Esophagus squamous epithelium (tissue), 5 donors: ENCODE results near the gene RTEL1. TPM values are rescaled to one million over a fixed set of nuclear protein-coding genes. Genes with fewer than 3 reads are reported as not detected.
A peak's percentile ranks its signal among the peaks of the same experiment; 100 is the strongest.

Source experiments
- DNase-seq: peaks from one replicate; lab custom pipeline; 2025; lab: John Stamatoyannopoulos, UW
- H3K27ac ChIP-seq, 4 donors: fragments of 200-600 bp; sonication (generic); one replicate each; pipeline ENCODE4 v1.5.1; 2016 to 2019; ENCODE audit warnings: mild to moderate bottlenecking in 1 of 4
- H3K27me3 ChIP-seq, 4 donors: fragments of 200-600 bp; sonication (generic); 1 replicate in 3 of 4; 2 replicates in 1 of 4; pipeline versions ENCODE4 v1.5.1 to v1.6.0; 2017 to 2021; ENCODE audit warnings: antibody characterized with exemption in 1 of 4
- H3K36me3 ChIP-seq, 3 donors: fragments of 200-600 bp; sonication (generic); one replicate each; pipeline ENCODE4 v1.5.1; 2016 to 2019
- H3K4me1 ChIP-seq, 3 donors: fragments of 200-600 bp; sonication (generic); one replicate each; pipeline ENCODE4 v1.5.1; 2017 to 2019
- H3K4me3 ChIP-seq, 4 donors: fragments of 200-600 bp; sonication (generic); 1 replicate in 3 of 4; 2 replicates in 1 of 4; pipeline ENCODE4 v1.5.1; 2016 to 2019; ENCODE audit warnings: mild to moderate bottlenecking in 2 of 4, moderate library complexity in 1 of 4
- H3K9me3 ChIP-seq, 3 donors: fragments of 200-600 bp; sonication (generic); one replicate each; pipeline ENCODE4 v1.5.1; 2016 to 2019
- POLR2A ChIP-seq, 4 donors: fragments of 450-650 bp; IDR thresholded peaks; one replicate each; pipeline ENCODE4 v1.6.1; 2017; ENCODE audit warnings: antibody characterized with exemption in 4 of 4, mild to moderate bottlenecking in 4 of 4, moderate library complexity in 3 of 4
- WGBS, 2 donors: methylation state at CpG; one replicate each; pipeline ENCODE4 v1.1.5; 2018; 5-methylcytosine and 5-hydroxymethylcytosine counted together
- intact Hi-C: fragments of 100-400 bp; cut with DNase I; formaldehyde crosslinking; loops from one replicate; pipeline ENCODE4 v1.15.0; 2022
- total RNA-seq, 4 donors: library from RNA; depleted of rRNA; stranded (reverse); fragments of >200 nt; gene quantifications; one replicate each; pipeline ENCODE4 v1.1.0, GENCODE V29; 2016
- TF ChIP-seq, protein P1 (sequence below), 6 experiments: fragments of 450-650 bp in 4 of 6; fragments of 200-600 bp in 2 of 6; sonication (generic) in 2 of 6; IDR thresholded peaks; one replicate each; pipeline ENCODE4 v1.5.1; 2016 to 2019; ENCODE audit warnings: antibody characterized with exemption in 6 of 6, mild to moderate bottlenecking in 4 of 6, moderate library complexity in 4 of 6
- donor health status: DM: yes; HTN: yes; CAD: no.

Gene RTEL1
- total RNA-seq, 4 donors from 2014 or later: 6.4 to 22.7 (median 12.8) TPM

DNA sequence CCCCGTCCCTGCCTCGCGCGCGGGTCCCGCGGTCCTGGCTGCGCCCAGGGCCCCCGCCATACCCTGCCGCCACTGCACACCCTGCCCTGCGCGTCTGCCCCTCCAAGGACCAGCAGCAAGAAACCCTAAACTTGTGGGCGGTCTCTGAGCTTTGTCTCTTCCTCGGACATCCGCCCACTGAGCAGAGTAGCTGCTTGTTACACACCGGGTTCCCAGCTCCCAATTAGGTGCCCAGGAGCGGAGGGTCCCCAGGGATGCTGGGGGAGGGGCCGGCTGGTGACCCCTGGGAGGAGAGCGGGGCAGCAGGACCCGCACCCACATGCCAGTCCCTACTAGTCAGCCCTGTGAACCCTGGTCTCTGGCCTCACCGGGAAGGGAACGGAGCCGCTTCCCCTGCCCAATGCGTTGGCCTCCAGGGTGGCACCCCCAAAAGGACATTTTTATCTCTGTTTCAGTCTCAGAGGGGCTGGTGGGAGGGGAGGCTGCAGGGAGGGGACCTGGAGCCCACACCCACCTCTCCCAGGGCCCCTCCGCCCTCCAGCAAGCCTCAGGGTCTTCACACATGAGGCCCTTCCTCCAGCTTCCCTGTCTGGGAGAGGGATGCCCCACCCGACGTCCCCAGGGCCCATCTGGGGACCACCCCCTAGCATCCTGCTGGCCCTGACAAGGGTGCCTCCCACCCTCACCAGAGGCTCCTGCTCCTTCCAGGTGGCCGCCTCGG is 15.4 kb upstream of the RTEL1 start:
- DNase-seq: no peak
- Histone ChIP-seq H3K4me3 (peak overlapping the region; percentile 48 to 73 (median 54)), H3K27ac (peak overlapping the region in 3 of 4 donors; percentile 74 to 92 (median 91)), H3K4me1 (peaks cover 11 to 38% (median 17%) of the 10 kb centered on the region in 3 donors), H3K27me3 (no peaks in the 10 kb centered on the region), H3K36me3 (no peaks in the 10 kb centered on the region), H3K9me3 (no peaks in the 10 kb centered on the region)
- intact Hi-C loops: no loop called here
- TF ChIP-seq, protein P1, sequence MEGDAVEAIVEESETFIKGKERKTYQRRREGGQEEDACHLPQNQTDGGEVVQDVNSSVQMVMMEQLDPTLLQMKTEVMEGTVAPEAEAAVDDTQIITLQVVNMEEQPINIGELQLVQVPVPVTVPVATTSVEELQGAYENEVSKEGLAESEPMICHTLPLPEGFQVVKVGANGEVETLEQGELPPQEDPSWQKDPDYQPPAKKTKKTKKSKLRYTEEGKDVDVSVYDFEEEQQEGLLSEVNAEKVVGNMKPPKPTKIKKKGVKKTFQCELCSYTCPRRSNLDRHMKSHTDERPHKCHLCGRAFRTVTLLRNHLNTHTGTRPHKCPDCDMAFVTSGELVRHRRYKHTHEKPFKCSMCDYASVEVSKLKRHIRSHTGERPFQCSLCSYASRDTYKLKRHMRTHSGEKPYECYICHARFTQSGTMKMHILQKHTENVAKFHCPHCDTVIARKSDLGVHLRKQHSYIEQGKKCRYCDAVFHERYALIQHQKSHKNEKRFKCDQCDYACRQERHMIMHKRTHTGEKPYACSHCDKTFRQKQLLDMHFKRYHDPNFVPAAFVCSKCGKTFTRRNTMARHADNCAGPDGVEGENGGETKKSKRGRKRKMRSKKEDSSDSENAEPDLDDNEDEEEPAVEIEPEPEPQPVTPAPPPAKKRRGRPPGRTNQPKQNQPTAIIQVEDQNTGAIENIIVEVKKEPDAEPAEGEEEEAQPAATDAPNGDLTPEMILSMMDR (IDR thresholded peaks at IDR 0.05): no peak
- no peak for TF ChIP-seq POLR2A (IDR thresholded peaks at IDR 0.05)
- 63 to 83% methylated on average over 4 to 14 of the region's 29 CpGs for WGBS, 2 donors

DNA sequence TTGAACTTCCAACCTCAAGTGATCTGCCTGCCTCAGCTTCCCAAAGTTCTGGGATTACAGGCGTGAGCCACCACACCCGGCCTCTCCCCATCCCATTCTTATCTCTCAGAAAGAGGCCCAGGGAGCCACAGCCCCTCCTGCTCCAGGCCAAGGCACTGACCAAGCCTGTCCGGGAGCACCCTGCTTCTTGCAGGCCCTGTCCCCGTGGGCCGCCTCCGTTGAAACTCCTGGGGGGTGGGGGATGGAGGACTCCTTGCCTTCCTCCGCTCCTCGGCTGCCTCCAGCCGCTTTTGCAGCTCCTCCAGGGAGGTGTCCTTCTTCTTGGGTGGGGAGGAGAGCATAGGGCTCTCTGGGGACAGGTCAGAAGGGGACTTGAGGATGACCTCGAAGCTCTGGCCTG is 14.6 kb upstream of the RTEL1 start:
- Histone ChIP-seq H3K4me1 (peaks cover 8 to 38% (median 17%) of the 10 kb centered on the region in 3 donors), H3K9me3 (no peaks in the 10 kb centered on the region), H3K36me3 (no peaks in the 10 kb centered on the region), H3K27me3 (no peaks in the 10 kb centered on the region), H3K27ac (no peak overlapping the region), H3K4me3 (no peak overlapping the region)
- TF ChIP-seq POLR2A (IDR thresholded peaks at IDR 0.05): no peak
- TF ChIP-seq, protein P1 (IDR thresholded peaks at IDR 0.05): no peak
- intact Hi-C loops: no loop called here
- 100% methylated on average over 1 to 3 of the region's 10 CpGs for WGBS, 2 donors
- no peak for DNase-seq

DNA sequence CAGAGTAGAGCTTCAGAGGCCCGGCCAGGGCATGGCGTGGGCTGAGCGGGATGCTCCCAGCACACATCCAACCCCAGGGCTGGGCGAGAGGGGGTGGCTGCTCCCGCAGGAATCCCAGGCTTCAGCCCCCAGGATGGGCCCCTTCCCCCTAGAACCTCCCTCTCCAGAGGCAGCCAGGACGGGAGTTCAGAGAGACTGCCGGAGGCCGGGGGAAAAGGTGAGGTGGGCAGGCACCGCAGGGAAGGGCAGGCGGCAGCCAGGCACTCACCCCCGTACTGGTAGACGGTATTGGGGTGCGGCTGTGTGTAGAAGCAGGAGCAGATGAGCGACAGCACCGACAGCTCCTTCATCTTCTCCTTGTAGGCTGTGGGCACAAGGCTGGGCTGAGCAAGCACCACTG is 14.2 kb upstream of the RTEL1 start:
- Histone ChIP-seq H3K27ac (no peak overlapping the region), H3K9me3 (no peaks in the 10 kb centered on the region), H3K36me3 (no peaks in the 10 kb centered on the region), H3K4me3 (no peak overlapping the region), H3K4me1 (peaks cover 5 to 35% (median 17%) of the 10 kb centered on the region in 3 donors), H3K27me3 (no peaks in the 10 kb centered on the region)
- intact Hi-C loops: no loop called here
- no peak for DNase-seq
- TF ChIP-seq, protein P1 (IDR thresholded peaks at IDR 0.05): no peak
- no peak for TF ChIP-seq POLR2A (IDR thresholded peaks at IDR 0.05)
- 90 to 100% methylated on average over 4 of the region's 15 CpGs for WGBS, 2 donors

DNA sequence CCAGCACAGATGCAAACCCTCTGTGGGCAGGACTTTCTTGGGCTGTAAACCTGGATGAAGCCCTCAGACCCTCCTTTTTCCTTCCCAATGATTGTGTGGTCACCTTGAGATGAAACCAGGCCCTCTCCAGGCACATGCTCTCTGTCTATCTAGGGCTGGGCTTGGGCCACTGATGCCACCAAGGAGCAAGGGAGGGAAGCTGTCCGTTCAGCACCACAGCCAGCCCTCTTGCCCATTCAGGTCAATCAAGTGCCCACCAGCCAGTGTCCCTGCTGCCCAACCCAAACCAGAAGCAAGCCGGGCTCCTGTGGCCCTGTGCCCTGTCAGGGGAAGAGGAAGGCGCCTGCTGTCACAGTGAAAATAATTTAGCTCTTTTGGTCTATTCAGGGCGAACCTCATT is 12.9 kb upstream of the RTEL1 start:
- TF ChIP-seq, protein P1 (IDR thresholded peaks at IDR 0.05): no peak
- TF ChIP-seq POLR2A (IDR thresholded peaks at IDR 0.05): no peak
- H3K4me3 ChIP-seq: no peak overlapping the region
- peaks cover 5 to 24% (median 11%) of the 10 kb centered on the region in 3 donors for H3K4me1 ChIP-seq
- 20% methylated on average over 1 of the region's 4 CpGs; no CpG with 5 or more reads in 1 of the 2 donors for WGBS, 2 donors
- H3K9me3 ChIP-seq: no peaks in the 10 kb centered on the region
- H3K36me3 ChIP-seq: no peaks in the 10 kb centered on the region
- no peaks in the 10 kb centered on the region for H3K27me3 ChIP-seq
- no peak for DNase-seq
- intact Hi-C loops: no loop called here
- no peak overlapping the region for H3K27ac ChIP-seq

DNA sequence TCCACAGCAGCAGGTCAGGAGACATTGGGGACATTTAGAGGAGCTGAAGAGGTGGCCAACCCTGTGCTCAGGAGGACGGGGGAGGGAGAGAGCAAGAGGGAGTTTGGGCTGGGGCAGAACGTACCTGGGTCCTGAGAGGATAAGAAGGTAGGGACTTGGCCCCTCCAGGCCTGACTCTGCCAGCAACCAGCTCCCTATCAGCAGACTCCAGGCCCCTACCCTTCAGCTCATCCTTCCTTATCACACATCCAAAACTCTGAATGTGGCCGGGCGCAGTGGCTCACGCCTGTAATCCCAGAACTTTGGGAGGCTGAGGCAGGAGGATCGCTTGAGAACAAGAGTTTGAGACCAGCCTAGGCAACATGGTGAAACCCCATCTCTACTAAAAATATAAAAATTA is 9.9 kb upstream of the RTEL1 start:
- DNase-seq: no peak
- Histone ChIP-seq H3K36me3 (no peaks in the 10 kb centered on the region), H3K27me3 (peaks cover 0 to 13% (median 0%) of the 10 kb centered on the region in 4 donors), H3K4me3 (no peak overlapping the region), H3K4me1 (peaks cover 11 to 22% (median 14%) of the 10 kb centered on the region in 3 donors), H3K9me3 (no peaks in the 10 kb centered on the region), H3K27ac (no peak overlapping the region)
- intact Hi-C loops: no loop called here
- WGBS, 2 donors: 86 to 88% methylated on average over 2 to 6 of the region's 6 CpGs
- TF ChIP-seq POLR2A (IDR thresholded peaks at IDR 0.05): no peak
- TF ChIP-seq, protein P1 (IDR thresholded peaks at IDR 0.05): no peak
